Fibroblast of lung (primary cell): ENCODE measurements around the gene STRBP. TPM values are rescaled to one million over a fixed set of nuclear protein-coding genes. Genes with fewer than 3 reads are reported as not detected.
"Not testable (repeated sequence)": the region's sequence is repeated elsewhere in the genome, so short reads cannot be mapped to it uniquely, and the experiment has no call there.

ENCODE experiments used
- DNase-seq, 2 donors: peaks; one replicate each; pipeline versions ENCODE4 v3.0.0 to v3.0.0-alpha.2; 2010; ENCODE audit warnings: low read depth in 2 of 2
- H2AFZ ChIP-seq: 2 replicates; pipeline ENCODE4 v1.5.1; 2012; ENCODE audit warnings: low read length, control low read depth, inconsistent platforms
- H3K27ac ChIP-seq: 2 replicates; pipeline ENCODE4 v1.5.1; 2011; ENCODE audit warnings: low read length, control low read depth; ENCODE audit not compliant: insufficient read depth
- H3K27me3 ChIP-seq: 2 replicates; pipeline ENCODE4 v1.5.1; 2011; ENCODE audit warnings: mild to moderate bottlenecking, low read length; ENCODE audit not compliant: control insufficient read depth, insufficient read depth
- H3K36me3 ChIP-seq: 2 replicates; pipeline ENCODE4 v1.5.1; 2011; ENCODE audit warnings: low read length; ENCODE audit not compliant: control insufficient read depth, insufficient read depth
- H3K4me1 ChIP-seq: 2 replicates; pipeline ENCODE4 v1.5.1; 2011; ENCODE audit warnings: low read length; ENCODE audit not compliant: control insufficient read depth, insufficient read depth; ENCODE audit errors: extremely low read depth
- H3K4me2 ChIP-seq: 2 replicates; pipeline ENCODE4 v1.5.1; 2011; ENCODE audit warnings: low read length, control low read depth; ENCODE audit not compliant: insufficient read depth; ENCODE audit errors: extremely low read depth
- H3K4me3 ChIP-seq, 4 experiments: fragments of 200-600 bp in 1 of 4; sonication (generic) in 1 of 4; replicated peaks in 1 of 4; 2 replicates each; pipeline ENCODE4 v1.5.1; 2011 to 2016; ENCODE audit warnings: low read length in 4 of 4, low read depth in 3 of 4, mild to moderate bottlenecking in 3 of 4, control low read depth in 2 of 4, inconsistent platforms in 1 of 4, mixed read lengths in 1 of 4; ENCODE audit not compliant: insufficient read depth in 1 of 4; ENCODE audit errors: control extremely low read depth in 1 of 4
- H3K79me2 ChIP-seq: 2 replicates; pipeline ENCODE4 v1.5.1; 2012; ENCODE audit warnings: mild to moderate bottlenecking, low read length, inconsistent platforms; ENCODE audit not compliant: control insufficient read depth, insufficient read depth
- H3K9ac ChIP-seq: 2 replicates; pipeline ENCODE4 v1.5.1; 2011; ENCODE audit warnings: mild to moderate bottlenecking, low read length, control low read depth; ENCODE audit not compliant: insufficient read depth
- H3K9me3 ChIP-seq: 2 replicates; pipeline ENCODE4 v1.5.1; 2012; ENCODE audit warnings: low read depth, low read length; ENCODE audit not compliant: control insufficient read depth, insufficient read depth
- H4K20me1 ChIP-seq: 2 replicates; pipeline ENCODE4 v1.5.1; 2011; ENCODE audit warnings: low read length; ENCODE audit not compliant: control insufficient read depth, insufficient read depth; ENCODE audit errors: extremely low read depth
- EZH2 ChIP-seq: IDR thresholded peaks from 2 replicates; pipeline ENCODE4 v1.5.1; 2012; ENCODE audit warnings: low read length, control low read depth, mild to moderate bottlenecking; ENCODE audit errors: missing control alignments
- polyA plus RNA-seq, 2 donors: library from polyadenylated mRNA; depleted of rRNA in 1 of 2; stranded (reverse) in 1 of 2; unstranded in 1 of 2; fragments of >200 nt; gene quantifications; 2 replicates each; pipeline ENCODE4 v1.2.1, GENCODE V29; 2011 to 2012; ENCODE audit warnings: missing spikeins in 1 of 2
- total RNA-seq: library from RNA; depleted of rRNA; stranded (reverse); fragments of >200 nt; gene quantifications from 2 replicates; pipeline ENCODE4 v1.2.1, GENCODE V29; 2014
- TF ChIP-seq, protein P1 (sequence below), 2 donors: IDR thresholded peaks in 1 of 2; conservative IDR thresholded peaks in 1 of 2; 1 replicate in 1 of 2; 2 replicates in 1 of 2; pipeline ENCODE4 v1.5.1; 2011 to 2012; ENCODE audit warnings: low read length in 2 of 2, control low read depth in 1 of 2, inconsistent platforms in 1 of 2, low read depth in 1 of 2, mild to moderate bottlenecking in 1 of 2

The STRBP gene
- total and polyA plus RNA-seq, 2 donors (not counting 1 experiment from before 2014, with no cell fraction given): 3.3 to 5.9 TPM

DNA sequence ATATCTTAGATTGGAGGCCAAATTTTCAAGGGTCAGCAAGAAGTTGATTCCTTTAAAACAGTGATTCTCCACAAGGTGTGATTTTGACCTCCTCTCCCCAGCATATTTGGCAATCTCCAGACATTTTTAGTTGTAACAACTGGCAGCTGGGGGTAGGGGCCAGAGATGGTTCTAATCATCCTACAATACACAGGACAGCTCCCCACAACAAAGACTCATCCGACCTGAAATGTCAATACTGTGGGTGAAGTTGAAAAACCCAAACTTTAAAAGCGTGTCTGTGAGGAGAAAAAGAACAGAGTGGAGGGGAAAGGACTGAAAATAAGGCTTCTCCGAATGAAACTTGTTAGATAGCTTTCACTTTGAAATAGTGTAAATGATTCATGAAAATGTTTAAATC lies 10.0 kb upstream of the STRBP start:
- no peak overlapping the region for H3K4me2 ChIP-seq
- no peaks in the 10 kb centered on the region for H3K36me3 ChIP-seq
- TF ChIP-seq, protein P1, sequence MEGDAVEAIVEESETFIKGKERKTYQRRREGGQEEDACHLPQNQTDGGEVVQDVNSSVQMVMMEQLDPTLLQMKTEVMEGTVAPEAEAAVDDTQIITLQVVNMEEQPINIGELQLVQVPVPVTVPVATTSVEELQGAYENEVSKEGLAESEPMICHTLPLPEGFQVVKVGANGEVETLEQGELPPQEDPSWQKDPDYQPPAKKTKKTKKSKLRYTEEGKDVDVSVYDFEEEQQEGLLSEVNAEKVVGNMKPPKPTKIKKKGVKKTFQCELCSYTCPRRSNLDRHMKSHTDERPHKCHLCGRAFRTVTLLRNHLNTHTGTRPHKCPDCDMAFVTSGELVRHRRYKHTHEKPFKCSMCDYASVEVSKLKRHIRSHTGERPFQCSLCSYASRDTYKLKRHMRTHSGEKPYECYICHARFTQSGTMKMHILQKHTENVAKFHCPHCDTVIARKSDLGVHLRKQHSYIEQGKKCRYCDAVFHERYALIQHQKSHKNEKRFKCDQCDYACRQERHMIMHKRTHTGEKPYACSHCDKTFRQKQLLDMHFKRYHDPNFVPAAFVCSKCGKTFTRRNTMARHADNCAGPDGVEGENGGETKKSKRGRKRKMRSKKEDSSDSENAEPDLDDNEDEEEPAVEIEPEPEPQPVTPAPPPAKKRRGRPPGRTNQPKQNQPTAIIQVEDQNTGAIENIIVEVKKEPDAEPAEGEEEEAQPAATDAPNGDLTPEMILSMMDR (conservative IDR thresholded peaks at IDR 0.05 in 1 of 2, IDR thresholded peaks at IDR 0.05 in 1 of 2; ENCODE audit: low read depth in 1 of 2, low read length in 2 of 2): no peak
- no peak for TF ChIP-seq EZH2
- no peaks in the 10 kb centered on the region for H3K4me1 ChIP-seq
- no peak overlapping the region for H2AFZ ChIP-seq
- no peaks in the 10 kb centered on the region for H3K9me3 ChIP-seq
- no peaks in the 10 kb centered on the region for H3K79me2 ChIP-seq
- H4K20me1 ChIP-seq: no peaks in the 10 kb centered on the region
- no peak overlapping the region for H3K9ac ChIP-seq
- H3K4me3 ChIP-seq: no peak overlapping the region
- DNase-seq: no peak
- H3K27me3 ChIP-seq: no peaks in the 10 kb centered on the region
- no peak overlapping the region for H3K27ac ChIP-seq

DNA sequence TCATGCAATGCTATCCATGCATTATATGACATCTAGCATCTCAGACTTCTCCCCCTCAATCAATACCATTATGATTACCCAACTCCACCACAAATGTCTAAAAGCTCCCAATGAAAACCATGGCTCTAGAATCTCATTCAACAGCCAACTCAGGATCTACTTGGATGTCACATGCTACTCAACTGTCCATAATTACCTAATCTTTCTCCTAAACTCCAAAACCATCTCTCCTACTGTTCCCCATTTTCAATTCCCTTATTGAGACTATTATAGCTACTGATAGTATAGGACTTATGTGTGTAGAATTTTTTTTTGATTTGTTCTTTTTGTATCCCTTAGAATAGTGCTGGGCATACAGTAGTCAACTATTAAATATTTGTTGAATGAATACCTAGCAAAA lies 8.2 kb upstream of the STRBP start:
- H2AFZ ChIP-seq: no peak overlapping the region
- no peak overlapping the region for H3K4me3 ChIP-seq
- no peaks in the 10 kb centered on the region for H4K20me1 ChIP-seq
- no peaks in the 10 kb centered on the region for H3K27me3 ChIP-seq
- H3K4me1 ChIP-seq: no peaks in the 10 kb centered on the region
- no peak overlapping the region for H3K4me2 ChIP-seq
- no peak overlapping the region for H3K9ac ChIP-seq
- H3K27ac ChIP-seq: no peak overlapping the region
- no peaks in the 10 kb centered on the region for H3K9me3 ChIP-seq
- DNase-seq: no peak
- TF ChIP-seq, protein P1 (conservative IDR thresholded peaks at IDR 0.05 in 1 of 2, IDR thresholded peaks at IDR 0.05 in 1 of 2; ENCODE audit: low read depth in 1 of 2, low read length in 2 of 2): no peak
- no peak for TF ChIP-seq EZH2
- H3K79me2 ChIP-seq: no peaks in the 10 kb centered on the region
- H3K36me3 ChIP-seq: no peaks in the 10 kb centered on the region

DNA sequence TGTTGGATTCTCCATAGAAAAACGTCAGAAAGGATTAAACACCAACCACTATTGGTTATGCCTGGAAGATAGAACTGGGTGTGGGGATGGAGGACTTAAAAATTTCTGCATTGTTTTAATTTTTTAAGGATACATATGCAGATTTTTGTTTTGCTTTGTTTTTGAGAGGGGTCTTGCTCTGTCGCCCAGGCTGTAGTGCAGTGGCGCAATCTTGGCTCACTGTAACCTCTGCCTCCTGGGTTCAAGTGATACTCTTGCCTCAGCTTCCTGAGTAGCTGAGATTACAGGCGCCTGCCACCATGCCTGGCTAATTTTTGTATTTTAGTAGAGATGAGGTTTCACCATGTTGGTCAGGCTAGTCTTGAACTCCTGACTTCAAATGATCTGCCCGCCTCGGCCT lies 2.7 kb upstream of the STRBP start:
- H3K4me2 ChIP-seq, H3K9ac ChIP-seq, H3K4me1 ChIP-seq, H4K20me1 ChIP-seq, DNase-seq, H2AFZ ChIP-seq, H3K9me3 ChIP-seq, H3K27me3 ChIP-seq, H3K4me3 ChIP-seq, H3K79me2 ChIP-seq, H3K27ac ChIP-seq, H3K36me3 ChIP-seq: not testable (repeated sequence)
